ENCODE measurements around the gene PRDM1. TPM values are rescaled to one million over a fixed set of nuclear protein-coding genes. Genes with fewer than 3 reads are reported as not detected.
A peak's percentile ranks its signal among the peaks of the same experiment; 100 is the strongest.

The PRDM1 gene
- total RNA-seq, 2 experiments from 2014 or later = 14.4 to 14.7 TPM

DNA sequence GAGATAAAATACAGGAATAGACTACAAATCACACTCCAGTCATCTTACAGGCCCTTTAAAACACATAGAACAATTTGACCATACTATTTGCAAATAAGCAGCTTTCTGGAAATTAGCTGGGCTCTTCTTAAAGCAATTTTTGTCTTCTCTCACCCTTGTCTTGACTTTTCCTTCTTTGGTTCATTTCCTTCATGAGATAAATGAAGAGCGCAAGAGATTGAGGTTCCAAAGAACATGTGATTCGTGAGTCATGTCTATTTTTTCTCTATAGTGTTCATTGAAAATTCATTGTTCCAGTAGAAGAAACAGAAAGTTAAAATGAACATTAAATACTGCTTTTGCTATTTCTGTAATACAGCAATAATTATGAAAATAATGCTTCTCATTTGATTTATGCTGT, 33.9 kb downstream of the PRDM1 start:
- H3K4me1 Mint-ChIP-seq (ENCODE audit: low read depth) = peaks cover 64% of the 10 kb centered on the region
- H3K4me3 Mint-ChIP-seq = no peak overlapping the region
- ChIA-PET CTCF (interaction anchor here (0.9 to 4.3 kb wide), 6 partner anchors 20 to 103 kb away, joined by 3 to 35 read pairs (median 4); no protein-coding TSS in a partner anchor), POLR2A (interaction anchor here (0.9 kb wide), 1 partner anchor 14 kb away, joined by 3 read pairs; no protein-coding TSS in a partner anchor)
- peaks cover 8% of the 10 kb centered on the region for H3K36me3 Mint-ChIP-seq (ENCODE audit: low read depth)
- H3K9me3 Mint-ChIP-seq (ENCODE audit: insufficient read depth) = no peaks in the 10 kb centered on the region
- no peak for ATAC-seq
- H3K27ac Mint-ChIP-seq = no peak overlapping the region
- no peak for DNase-seq
- H3K27me3 Mint-ChIP-seq (ENCODE audit: low read depth) = peaks cover 4% of the 10 kb centered on the region

DNA sequence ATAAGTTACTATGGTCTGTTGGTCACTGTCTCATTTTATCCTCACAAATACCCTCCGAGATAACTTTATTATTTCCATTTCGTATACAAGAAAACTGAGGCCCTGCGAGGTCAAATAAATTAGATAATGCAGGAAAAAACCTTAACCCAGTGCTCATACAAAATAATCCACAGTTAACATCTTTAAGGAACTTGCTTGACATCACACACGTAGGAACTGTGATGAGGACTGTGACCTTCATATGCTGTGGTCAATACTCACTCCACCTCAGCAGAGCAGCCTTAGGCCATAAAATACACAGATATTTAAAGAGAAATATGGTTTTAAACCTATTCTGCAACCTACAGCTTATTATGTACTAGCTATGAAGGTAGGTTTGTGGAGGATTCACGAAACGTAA, 34.3 kb downstream of the PRDM1 start:
- H3K36me3 Mint-ChIP-seq (ENCODE audit: low read depth) = peaks cover 8% of the 10 kb centered on the region
- no peak overlapping the region for H3K4me3 Mint-ChIP-seq
- ChIA-PET CTCF (interaction anchor here (0.9 to 4.1 kb wide), 5 partner anchors 20 to 74 kb away, joined by 3 to 18 read pairs (median 4); no protein-coding TSS in a partner anchor), POLR2A (no interaction called here)
- H3K27ac Mint-ChIP-seq = no peak overlapping the region
- H3K27me3 Mint-ChIP-seq (ENCODE audit: low read depth) = peaks cover 4% of the 10 kb centered on the region
- no peak for DNase-seq
- peaks cover 64% of the 10 kb centered on the region for H3K4me1 Mint-ChIP-seq (ENCODE audit: low read depth)
- H3K9me3 Mint-ChIP-seq (ENCODE audit: insufficient read depth) = no peaks in the 10 kb centered on the region
- ATAC-seq = no peak

DNA sequence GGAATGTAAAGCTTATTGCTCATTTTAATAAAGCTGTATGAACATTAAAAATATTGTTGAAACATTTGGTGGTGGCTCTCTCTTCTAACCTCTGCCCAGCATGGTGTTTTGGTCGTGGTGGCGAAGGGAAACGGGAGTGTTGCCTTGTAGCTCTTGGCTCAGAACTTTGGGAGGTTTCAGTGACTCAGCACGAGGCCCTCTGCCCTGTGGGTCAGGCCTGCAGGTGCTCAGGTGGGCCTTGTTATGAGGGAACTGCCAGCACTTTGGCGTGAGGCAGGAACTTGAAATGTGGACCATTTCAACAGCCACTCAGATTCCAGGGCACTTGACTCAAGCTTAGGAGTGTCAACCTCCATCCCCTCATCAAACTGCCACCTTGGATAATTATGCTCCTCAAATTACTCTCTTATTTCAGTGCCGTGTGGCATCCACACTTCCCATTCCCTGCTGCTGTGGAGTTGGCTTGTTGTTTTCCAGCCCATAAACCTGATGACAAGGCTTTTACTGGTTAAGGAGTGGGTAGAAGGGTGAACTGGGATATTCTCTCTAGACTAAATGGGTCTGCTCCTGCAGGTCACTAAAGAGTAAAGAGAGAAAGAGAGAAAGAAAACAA, 36.3 kb downstream of the PRDM1 start:
- no peak for DNase-seq

DNA sequence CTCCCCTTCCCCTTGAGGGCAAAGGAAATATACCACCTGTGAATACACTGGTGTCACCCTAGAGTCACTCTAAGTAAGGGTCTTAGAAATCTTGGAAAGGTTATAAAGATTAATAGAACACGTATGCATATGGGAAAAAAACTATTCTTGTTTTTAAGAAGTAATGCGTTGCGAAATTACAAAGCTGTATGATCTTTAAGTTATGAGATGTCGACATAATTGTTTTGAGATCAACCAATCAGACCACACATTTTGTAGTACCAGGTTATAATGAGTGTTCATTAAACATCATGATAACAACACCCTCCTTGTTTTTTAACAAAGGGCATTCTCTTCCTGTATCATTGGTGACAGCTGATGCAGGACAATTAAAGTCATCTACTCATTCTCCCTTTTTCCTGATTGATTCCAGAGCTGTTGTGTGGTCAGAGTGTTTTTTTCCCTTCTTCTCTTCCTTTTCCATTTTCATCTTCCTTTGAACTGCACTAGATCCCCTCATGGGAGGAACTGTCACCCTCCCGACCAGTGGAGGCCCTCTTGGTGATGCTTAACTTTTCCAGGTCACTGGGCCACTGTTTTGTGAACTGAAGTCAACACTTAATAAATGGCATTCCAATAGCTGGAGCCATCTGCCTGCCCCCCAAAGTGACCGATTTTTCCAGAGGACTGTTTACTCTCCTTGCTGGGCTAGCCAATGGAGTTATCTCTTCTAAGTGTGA, 37.0 kb downstream of the PRDM1 start:
- ATAC-seq (no peak), DNase-seq (no peak)
- Mint-ChIP-seq H3K27ac (no peak overlapping the region), H3K9me3 (ENCODE audit: insufficient read depth) (no peaks in the 10 kb centered on the region), H3K4me1 (ENCODE audit: low read depth) (peaks cover 52% of the 10 kb centered on the region), H3K4me3 (no peak overlapping the region), H3K27me3 (ENCODE audit: low read depth) (peaks cover 4% of the 10 kb centered on the region), H3K36me3 (ENCODE audit: low read depth) (peaks cover 7% of the 10 kb centered on the region)
- ChIA-PET POLR2A (no interaction called here), CTCF (interaction anchor here (2.1 kb wide), 1 partner anchor 17 kb away, joined by 9 read pairs; no protein-coding TSS in a partner anchor)

More for the DNA sequence above, 36.3 kb downstream of the PRDM1 start:
- no peak overlapping the region for H3K27ac Mint-ChIP-seq
- H3K4me1 Mint-ChIP-seq (ENCODE audit: low read depth) = peaks cover 59% of the 10 kb centered on the region
- H3K27me3 Mint-ChIP-seq (ENCODE audit: low read depth) = peaks cover 4% of the 10 kb centered on the region
- no peak overlapping the region for H3K4me3 Mint-ChIP-seq
- no peak for ATAC-seq
- POLR2A ChIA-PET = no interaction called here
- peaks cover 7% of the 10 kb centered on the region for H3K36me3 Mint-ChIP-seq (ENCODE audit: low read depth)
- H3K9me3 Mint-ChIP-seq (ENCODE audit: insufficient read depth) = no peaks in the 10 kb centered on the region
- CTCF ChIA-PET = interaction anchor here (2.1 kb wide), 1 partner anchor 18 kb away, joined by 9 read pairs; no protein-coding TSS in a partner anchor

DNA sequence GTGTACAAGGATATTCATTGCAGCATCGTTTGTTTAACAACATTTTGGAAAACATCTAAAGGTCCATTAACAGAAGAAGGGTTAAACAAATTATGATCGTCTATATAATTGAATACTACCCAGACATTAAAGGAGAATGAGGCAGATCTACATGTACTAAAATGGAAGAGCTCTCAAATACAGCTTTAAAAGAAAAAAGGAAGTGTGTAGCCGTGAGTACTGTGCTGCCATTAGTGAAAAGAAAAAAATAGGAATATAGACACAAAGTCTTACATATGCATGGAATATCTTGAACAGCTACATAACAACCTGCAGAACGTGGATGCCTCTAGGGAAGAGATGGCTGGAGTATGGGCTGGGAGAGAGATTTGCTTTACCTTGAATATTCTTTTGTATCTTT, 37.9 kb downstream of the PRDM1 start:
- Mint-ChIP-seq H3K9me3 (ENCODE audit: insufficient read depth) (no peaks in the 10 kb centered on the region), H3K27ac (no peak overlapping the region), H3K4me1 (ENCODE audit: low read depth) (peaks cover 44% of the 10 kb centered on the region), H3K4me3 (no peak overlapping the region), H3K36me3 (ENCODE audit: low read depth) (peaks cover 5% of the 10 kb centered on the region), H3K27me3 (ENCODE audit: low read depth) (peaks cover 4% of the 10 kb centered on the region)
- ATAC-seq = no peak
- CTCF ChIA-PET = interaction anchor here (2.1 kb wide), 1 partner anchor 17 kb away, joined by 9 read pairs; no protein-coding TSS in a partner anchor
- no peak for DNase-seq
- POLR2A ChIA-PET = no interaction called here

DNA sequence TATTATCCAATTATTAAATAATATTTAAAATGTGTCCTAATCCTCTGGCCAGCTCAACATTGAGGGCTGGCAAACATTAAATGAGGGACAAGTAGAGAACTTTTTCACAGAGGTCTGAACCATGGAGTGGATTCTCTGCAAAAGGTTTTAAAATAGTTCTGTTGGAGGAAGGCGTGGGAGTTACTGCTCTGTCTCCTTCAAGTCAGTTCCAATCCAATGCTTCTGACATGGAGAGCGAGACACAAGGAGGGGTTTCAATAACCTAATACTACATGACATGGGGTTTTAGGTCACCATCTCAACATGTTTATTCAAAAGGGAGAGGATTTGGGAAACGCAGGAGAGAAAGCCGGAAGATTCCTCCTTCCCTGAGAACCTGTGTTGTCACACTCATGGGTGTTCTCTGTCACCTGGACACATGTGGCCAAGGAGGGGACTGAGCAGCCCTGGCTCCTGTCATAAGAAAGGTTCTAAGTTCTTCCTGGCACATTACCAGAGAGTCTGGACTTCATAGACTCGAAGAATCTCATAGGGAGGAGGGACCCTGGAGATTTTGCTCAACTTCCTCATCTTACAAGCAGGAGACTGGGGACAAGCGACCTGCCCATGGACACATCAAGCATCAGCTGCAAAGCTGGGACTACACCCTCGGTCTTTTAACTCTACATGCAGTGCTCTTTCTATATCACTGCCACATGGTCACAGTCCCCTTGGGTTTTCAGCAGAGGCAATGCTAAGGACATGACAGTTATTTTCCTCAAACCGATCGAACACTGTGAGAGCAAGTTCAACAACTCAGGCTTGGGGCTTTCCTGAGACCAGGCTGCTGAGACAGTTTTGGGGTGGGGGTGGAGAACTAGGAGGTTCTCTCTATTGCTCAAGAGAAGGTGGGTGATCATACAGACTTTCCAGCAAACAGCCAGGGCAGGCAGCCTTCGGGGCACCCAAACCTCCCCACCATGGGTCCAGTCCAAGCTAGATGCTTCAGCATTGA, 38.6 kb downstream of the PRDM1 start:
- no peak overlapping the region for H3K27ac Mint-ChIP-seq
- ChIA-PET POLR2A (no interaction called here), CTCF (no interaction called here)
- H3K4me1 Mint-ChIP-seq (ENCODE audit: low read depth) = peaks cover 40% of the 10 kb centered on the region
- no peaks in the 10 kb centered on the region for H3K9me3 Mint-ChIP-seq (ENCODE audit: insufficient read depth)
- DNase-seq = no peak
- H3K36me3 Mint-ChIP-seq (ENCODE audit: low read depth) = peaks cover under 1% of the 10 kb centered on the region
- no peak for ATAC-seq
- peaks cover 2% of the 10 kb centered on the region for H3K27me3 Mint-ChIP-seq (ENCODE audit: low read depth)
- H3K4me3 Mint-ChIP-seq = no peak overlapping the region

DNA sequence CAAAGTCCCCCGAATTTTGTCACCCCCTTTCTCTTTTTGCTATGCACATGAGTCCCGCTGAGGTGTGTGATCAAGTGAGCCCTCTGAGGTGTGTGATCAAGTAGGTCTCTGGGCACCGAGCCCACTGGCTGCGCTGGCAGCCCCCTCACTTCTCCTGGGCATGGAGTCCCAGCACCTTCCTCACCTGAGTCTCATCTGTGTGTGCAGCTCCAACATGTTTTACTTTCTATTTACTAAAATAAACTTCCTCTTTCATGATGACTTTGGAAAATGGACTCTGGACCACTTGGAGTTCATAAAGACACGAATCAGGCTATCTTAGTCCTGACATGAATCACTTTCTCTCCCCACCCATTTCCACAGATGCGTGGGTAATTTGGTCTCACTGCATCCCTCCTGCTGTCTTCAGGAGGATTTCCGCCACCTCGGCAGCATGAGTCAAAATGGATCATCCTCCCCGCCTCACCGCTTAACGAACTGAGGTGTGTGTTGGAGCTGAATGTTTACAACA, 39.8 kb downstream of the PRDM1 start:
- CTCF ChIA-PET = interaction anchor here (0.6 to 2.0 kb wide), 4 partner anchors 9 to 413 kb away, joined by 3 to 4 read pairs (median 4); no protein-coding TSS in a partner anchor
- H3K9me3 Mint-ChIP-seq (ENCODE audit: insufficient read depth) = no peaks in the 10 kb centered on the region
- H3K27me3 Mint-ChIP-seq (ENCODE audit: low read depth) = peaks cover 2% of the 10 kb centered on the region
- no peak for ATAC-seq
- POLR2A ChIA-PET = interaction anchor here (1.0 to 1.1 kb wide), 3 partner anchors 9 to 23 kb away, joined by 3 to 4 read pairs (median 4); no protein-coding TSS in a partner anchor
- DNase-seq = no peak
- no peaks in the 10 kb centered on the region for H3K36me3 Mint-ChIP-seq (ENCODE audit: low read depth)
- peak overlapping the region; percentile 35 for H3K27ac Mint-ChIP-seq
- H3K4me3 Mint-ChIP-seq = no peak overlapping the region
- H3K4me1 Mint-ChIP-seq (ENCODE audit: low read depth) = peaks cover 41% of the 10 kb centered on the region

DNA sequence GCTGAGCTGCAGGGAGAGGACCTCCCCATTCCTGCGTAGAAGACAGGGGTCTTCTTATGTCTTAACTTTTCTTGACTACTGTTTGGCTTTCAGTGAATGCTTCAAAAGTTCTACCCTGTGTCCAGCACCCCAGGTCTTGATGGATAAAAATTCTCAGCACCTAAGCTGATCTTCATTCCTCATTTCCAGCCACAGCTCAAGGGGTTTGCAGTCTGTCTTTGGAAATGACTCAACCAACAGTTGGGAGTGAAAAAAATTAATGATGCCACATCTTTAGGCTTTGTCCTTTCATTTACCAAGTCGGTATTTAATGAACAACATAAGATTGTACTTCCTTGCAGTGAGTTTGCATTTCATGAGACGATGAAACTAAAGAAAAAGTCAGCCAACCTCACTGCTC, 40.3 kb downstream of the PRDM1 start:
- CTCF ChIA-PET = interaction anchor here (0.6 to 2.0 kb wide), 4 partner anchors 10 to 414 kb away, joined by 3 to 4 read pairs (median 4); no protein-coding TSS in a partner anchor
- POLR2A ChIA-PET = interaction anchor here (1.0 to 1.1 kb wide), 3 partner anchors 9 to 24 kb away, joined by 3 to 4 read pairs (median 4); no protein-coding TSS in a partner anchor
- H3K4me1 Mint-ChIP-seq (ENCODE audit: low read depth) = peaks cover 41% of the 10 kb centered on the region
- peak overlapping the region; percentile 35 for H3K27ac Mint-ChIP-seq
- peaks cover 2% of the 10 kb centered on the region for H3K27me3 Mint-ChIP-seq (ENCODE audit: low read depth)
- DNase-seq (no peak), ATAC-seq (no peak)
- H3K9me3 Mint-ChIP-seq (ENCODE audit: insufficient read depth) = no peaks in the 10 kb centered on the region
- no peaks in the 10 kb centered on the region for H3K36me3 Mint-ChIP-seq (ENCODE audit: low read depth)
- no peak overlapping the region for H3K4me3 Mint-ChIP-seq

DNA sequence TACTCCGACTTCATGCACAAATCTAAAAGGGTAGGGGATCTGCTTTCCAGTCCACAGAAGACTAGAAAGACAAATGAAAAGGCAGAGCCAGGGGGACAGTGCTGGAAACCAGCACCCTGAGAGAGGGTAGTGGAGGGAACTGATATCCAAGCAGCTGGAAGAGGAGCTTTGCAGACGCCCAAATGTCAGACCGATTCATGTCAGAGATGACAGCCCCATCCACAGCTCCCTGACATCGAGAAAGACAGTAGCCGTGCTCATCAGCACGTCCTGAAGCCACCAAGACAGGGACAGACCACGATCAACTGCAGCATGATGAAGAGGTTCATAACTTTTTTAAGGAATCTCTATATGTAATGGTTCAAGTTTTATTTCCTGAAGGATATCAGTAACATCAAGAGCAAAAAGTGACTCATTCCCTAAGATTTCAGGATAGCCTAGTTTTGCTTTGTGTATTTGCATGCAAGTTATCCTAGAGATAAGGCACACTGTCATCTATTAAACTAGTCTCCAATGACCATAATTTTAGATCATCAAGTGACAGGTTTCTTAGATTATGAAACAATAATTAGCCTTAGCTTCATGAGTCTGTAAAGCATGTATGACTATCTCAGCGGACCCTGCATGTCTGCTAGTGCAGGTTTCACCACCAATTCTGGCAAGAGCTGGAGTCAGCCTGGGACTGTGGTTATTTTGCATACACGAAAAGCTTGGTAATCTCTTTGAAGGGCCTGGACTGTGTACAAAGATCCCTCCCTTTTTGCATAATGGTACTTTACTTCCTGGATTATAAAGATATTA, 43.0 kb downstream of the PRDM1 start:
- Mint-ChIP-seq H3K27me3 (ENCODE audit: low read depth) (peaks cover under 1% of the 10 kb centered on the region), H3K4me3 (no peak overlapping the region), H3K27ac (no peak overlapping the region), H3K9me3 (ENCODE audit: insufficient read depth) (no peaks in the 10 kb centered on the region), H3K4me1 (ENCODE audit: low read depth) (peaks cover 30% of the 10 kb centered on the region), H3K36me3 (ENCODE audit: low read depth) (no peaks in the 10 kb centered on the region)
- ChIA-PET CTCF (interaction anchor here (3.1 kb wide), 1 partner anchor 12 kb away, joined by 7 read pairs; no protein-coding TSS in a partner anchor), POLR2A (interaction anchor here (0.6 kb wide), 1 partner anchor 217 kb away, joined by 3 read pairs; no protein-coding TSS in a partner anchor)
- DNase-seq = no peak
- ATAC-seq = no peak

DNA sequence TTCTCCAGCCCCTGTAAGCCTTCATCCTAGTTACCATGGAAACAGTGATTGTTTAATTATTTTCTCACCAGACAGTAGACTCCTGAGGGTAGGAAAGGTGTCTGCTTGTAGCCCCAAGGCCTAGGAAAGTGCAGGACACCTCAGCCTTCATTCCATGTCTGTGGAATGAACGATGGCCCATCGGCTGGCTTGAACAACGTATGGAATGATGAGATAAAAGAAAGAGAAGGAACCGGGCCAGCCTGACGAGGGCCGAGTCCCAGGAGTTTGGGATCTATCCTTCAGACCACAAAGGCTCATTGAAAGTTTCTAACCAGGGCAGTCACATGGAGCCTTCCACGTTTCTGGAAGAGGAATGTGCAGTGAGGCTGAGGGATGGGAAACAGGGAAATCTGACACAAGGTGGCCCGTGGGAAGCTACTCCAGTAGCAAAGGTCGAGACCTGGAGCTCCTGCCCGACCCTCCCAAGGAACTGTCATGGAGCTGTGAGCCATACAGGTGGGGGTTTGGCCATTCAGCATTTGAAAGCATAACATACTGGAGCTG, 46.1 kb downstream of the PRDM1 start:
- H3K27me3 Mint-ChIP-seq (ENCODE audit: low read depth) = no peaks in the 10 kb centered on the region

More for the DNA sequence above, 46.1 kb downstream of the PRDM1 start:
- Mint-ChIP-seq H3K4me3 (no peak overlapping the region), H3K27ac (no peak overlapping the region), H3K36me3 (ENCODE audit: low read depth) (no peaks in the 10 kb centered on the region), H3K4me1 (ENCODE audit: low read depth) (peaks cover 18% of the 10 kb centered on the region), H3K9me3 (ENCODE audit: insufficient read depth) (no peaks in the 10 kb centered on the region)
- POLR2A ChIA-PET = no interaction called here
- CTCF ChIA-PET = interaction anchor here (2.2 kb wide), 1 partner anchor 9 kb away, joined by 6 read pairs; no protein-coding TSS in a partner anchor
- no peak for DNase-seq
- no peak for ATAC-seq

Measured in activated CD8-positive, alpha-beta T cell treated with anti-CD3 and anti-CD28 coated beads, Interleukin-2, amount 10 ng/mL, durations not matched to agents 7 days and 5 days (primary cell).